ENCODE data around the gene ACADVL.

GRCh38 chr17:7195971-7196370 is 23.8 kb upstream of the ACADVL start:
- TF ChIP-seq POLR2A (IDR thresholded peaks at IDR 0.05) = no peak
- no peak for TF ChIP-seq CTCF (IDR thresholded peaks at IDR 0.05)
